C1 segment of cervical spinal cord (tissue), 14 donors: ENCODE measurements around the gene RAB33A.
"Not testable (repeated sequence)": the region's sequence is repeated elsewhere in the genome, so short reads cannot be mapped to it uniquely, and the experiment has no call there.

Experiments
- DNase-seq, 14 donors: peaks; one replicate each; lab custom pipeline; 2025; lab: John Stamatoyannopoulos, UW

RAB33A gene

DNA sequence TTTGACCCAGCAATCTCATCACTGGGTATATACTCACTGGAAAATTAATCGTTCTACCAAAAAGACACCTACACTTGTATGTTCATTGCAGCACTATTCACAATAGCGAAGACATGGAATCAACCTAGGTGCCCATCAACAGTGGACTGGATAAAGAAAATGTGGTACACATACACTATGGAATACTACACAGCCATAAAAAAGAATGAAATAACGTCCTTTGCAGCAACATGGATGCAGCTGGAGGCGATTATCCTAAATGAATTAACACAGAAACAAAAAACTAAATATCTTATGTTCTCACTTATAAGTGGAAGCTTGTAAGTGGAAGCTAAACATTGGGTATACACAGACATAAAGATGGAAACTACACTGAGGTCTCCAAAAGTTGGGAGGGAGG is 59.4 kb downstream of the RAB33A start:
- not testable (repeated sequence) for DNase-seq
